ENCODE data around the gene PLK5.
"Not testable (repeated sequence)": the region's sequence is repeated elsewhere in the genome, so short reads cannot be mapped to it uniquely, and the experiment has no call there.

PLK5 gene

GRCh38 chr19:1525343-1525742, 1.5 kb downstream of the PLK5 start:
- DNase-seq (ENCODE audit: low read depth): no peak

- no peak for DNase-seq (ENCODE audit: low read depth)
Observed at GRCh38 chr19:1526066-1526778, 2.3 kb downstream of the PLK5 start.

- DNase-seq (ENCODE audit: low read depth): no peak
Observed at GRCh38 chr19:1526979-1527649, 3.2 kb downstream of the PLK5 start.

- no peak for DNase-seq (ENCODE audit: low read depth)
Observed at GRCh38 chr19:1527650-1528309, 3.9 kb downstream of the PLK5 start.

- DNase-seq (ENCODE audit: low read depth): no peak
Observed at GRCh38 chr19:1528596-1529429, 4.9 kb downstream of the PLK5 start.

- no peak for DNase-seq (ENCODE audit: low read depth)
Observed at GRCh38 chr19:1529430-1529816, 5.5 kb downstream of the PLK5 start.

- not testable (repeated sequence) for DNase-seq (ENCODE audit: low read depth)
Observed at GRCh38 chr19:1530856-1531255, 7.0 kb downstream of the PLK5 start.

GRCh38 chr19:1531587-1531986, 7.7 kb downstream of the PLK5 start:
- DNase-seq (ENCODE audit: low read depth): no peak

- no peak for DNase-seq (ENCODE audit: low read depth)
Observed at GRCh38 chr19:1532003-1532402, 8.1 kb downstream of the PLK5 start.

GRCh38 chr19:1533510-1534150, 9.8 kb downstream of the PLK5 start:
- DNase-seq (ENCODE audit: low read depth): no peak

GRCh38 chr19:1534972-1535371, 11.1 kb downstream of the PLK5 start:
- no peak for DNase-seq (ENCODE audit: low read depth)

- not testable (repeated sequence) for DNase-seq (ENCODE audit: low read depth)
Observed at GRCh38 chr19:1535699-1536098, 11.8 kb downstream of the PLK5 start.

GRCh38 chr19:1538978-1539377, 15.1 kb downstream of the PLK5 start:
- no peak for DNase-seq (ENCODE audit: low read depth)

- not testable (repeated sequence) for DNase-seq (ENCODE audit: low read depth)
Observed at GRCh38 chr19:1539749-1540148, 15.9 kb downstream of the PLK5 start.

- DNase-seq (ENCODE audit: low read depth): no peak
Observed at GRCh38 chr19:1540365-1540925, 16.6 kb downstream of the PLK5 start.

GRCh38 chr19:1549332-1549945, 25.6 kb downstream of the PLK5 start:
- no peak for DNase-seq (ENCODE audit: low read depth)

GRCh38 chr19:1551068-1552040, 27.5 kb downstream of the PLK5 start:
- DNase-seq (ENCODE audit: low read depth): no peak

- no peak for DNase-seq (ENCODE audit: low read depth)
Observed at GRCh38 chr19:1553415-1553814, 29.5 kb downstream of the PLK5 start.

GRCh38 chr19:1554968-1555367, 31.1 kb downstream of the PLK5 start:
- no peak for DNase-seq (ENCODE audit: low read depth)

Measured in stimulated activated CD8-positive, alpha-beta memory T cell treated with anti-CD3 and anti-CD28 coated beads, Interleukin-4, amount 100 ng/mL, for 24 hours (primary cell).